ENCODE results near the gene ZRANB1. TPM values are rescaled to one million over a fixed set of nuclear protein-coding genes. Genes with fewer than 3 reads are reported as not detected.

ZRANB1 gene
- polyA plus RNA-seq, 1 of the 3 experiments (the other 2 are of a cell fraction) = 6.2 TPM

DNA sequence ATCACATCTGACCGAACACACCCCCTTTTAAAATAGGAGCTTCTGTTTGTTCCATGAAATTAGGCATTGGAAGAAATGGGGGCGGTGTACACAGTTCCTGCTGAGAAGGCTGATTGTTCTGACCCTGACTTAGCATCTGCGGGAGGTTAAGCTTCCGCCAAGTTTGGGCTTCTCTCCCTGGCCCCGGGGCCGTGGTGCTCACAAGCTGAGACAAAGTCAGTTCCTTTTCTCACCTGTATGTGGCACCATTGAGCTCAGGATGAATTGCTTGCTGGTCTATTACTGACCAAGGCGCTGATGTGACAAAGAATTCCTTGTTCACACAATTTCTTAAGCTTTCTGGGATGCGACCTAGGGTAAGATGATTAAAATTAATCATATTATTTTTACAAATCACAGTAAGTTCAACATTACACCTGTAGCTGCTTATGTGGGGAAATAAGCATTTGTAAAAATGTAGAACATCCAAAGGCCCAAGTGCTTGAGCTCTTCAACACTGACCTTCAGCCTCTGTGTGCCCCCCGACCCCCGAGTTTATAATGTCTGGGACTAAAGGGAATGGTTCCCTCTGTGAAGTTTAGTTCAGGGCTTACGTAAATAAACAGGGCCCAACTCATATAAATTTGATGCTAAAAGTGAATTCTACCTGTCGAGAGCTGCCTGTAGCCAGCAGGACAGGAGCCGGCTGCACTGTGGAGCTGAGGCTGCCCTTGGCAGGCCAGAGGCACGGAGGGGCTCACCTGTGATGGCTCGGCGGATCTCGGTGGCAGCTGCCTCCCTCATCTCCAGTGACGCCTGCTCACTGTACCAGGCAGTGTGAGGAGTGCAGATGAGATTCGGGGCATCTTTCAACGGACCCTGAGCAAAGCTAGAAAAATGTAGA is 50.8 kb downstream of the ZRANB1 start:
- H3K4me1 ChIP-seq (ENCODE audit: control insufficient read depth in 1 of 2, insufficient read depth in 2 of 2, low read depth in 1 of 2, low read length in 1 of 2) = no peaks in the 10 kb centered on the region; a peak in 1 of 4 replicates
- no peaks in the 10 kb centered on the region for H3K27me3 ChIP-seq (ENCODE audit: insufficient read depth)
- DNase-seq = peak; percentile 59
- no peak overlapping the region for H3K4me3 ChIP-seq (ENCODE audit: low read depth in 2 of 2, low read length in 1 of 2)
- H3F3A ChIP-seq (replicated peaks; ENCODE audit: insufficient read depth) = peaks cover 30% of the 10 kb centered on the region
- peaks cover 8% of the 10 kb centered on the region; the same call in 1 of the 2 replicates for H4K20me1 ChIP-seq (ENCODE audit: insufficient read depth)
- H3K36me3 ChIP-seq (replicated peaks in 1 of 2; ENCODE audit: control insufficient read depth in 1 of 2, insufficient read depth in 2 of 2, low read length in 1 of 2) = peaks cover 55 to 84% of the 10 kb centered on the region in 2 experiments
- H2AFZ ChIP-seq (ENCODE audit: low read depth) = no peak overlapping the region
- H3K27ac ChIP-seq (ENCODE audit: low read depth in 2 of 2, low read length in 1 of 2) = peak overlapping the region; percentile 2 to 14; a peak in 2 of 4 replicates
- 73% methylated on average over 17 of the region's 20 CpGs for WGBS (ENCODE audit: low lambda C conversion rate)
- CTCF ChIA-PET = interaction anchor here (0.6 to 7.4 kb wide), 44 partner anchors 9 to 708 kb away, joined by 3 to 88 read pairs (median 4); no protein-coding TSS in a partner anchor
- H3K4me2 ChIP-seq = no peak overlapping the region
- no peak for TF ChIP-seq EP300 (IDR thresholded peaks at IDR 0.05; ENCODE audit: borderline replicate concordance in 1 of 2, low read depth in 1 of 2, low read length in 1 of 2)
- TF ChIP-seq NFIC (IDR thresholded peaks at IDR 0.05; ENCODE audit: borderline replicate concordance) = no peak
- no peak for TF ChIP-seq SIN3A (IDR thresholded peaks at IDR 0.05; ENCODE audit: borderline replicate concordance, low read depth, low read length)
- no peak for TF ChIP-seq JUND (IDR thresholded peaks at IDR 0.05)
- TF ChIP-seq, protein P1, sequence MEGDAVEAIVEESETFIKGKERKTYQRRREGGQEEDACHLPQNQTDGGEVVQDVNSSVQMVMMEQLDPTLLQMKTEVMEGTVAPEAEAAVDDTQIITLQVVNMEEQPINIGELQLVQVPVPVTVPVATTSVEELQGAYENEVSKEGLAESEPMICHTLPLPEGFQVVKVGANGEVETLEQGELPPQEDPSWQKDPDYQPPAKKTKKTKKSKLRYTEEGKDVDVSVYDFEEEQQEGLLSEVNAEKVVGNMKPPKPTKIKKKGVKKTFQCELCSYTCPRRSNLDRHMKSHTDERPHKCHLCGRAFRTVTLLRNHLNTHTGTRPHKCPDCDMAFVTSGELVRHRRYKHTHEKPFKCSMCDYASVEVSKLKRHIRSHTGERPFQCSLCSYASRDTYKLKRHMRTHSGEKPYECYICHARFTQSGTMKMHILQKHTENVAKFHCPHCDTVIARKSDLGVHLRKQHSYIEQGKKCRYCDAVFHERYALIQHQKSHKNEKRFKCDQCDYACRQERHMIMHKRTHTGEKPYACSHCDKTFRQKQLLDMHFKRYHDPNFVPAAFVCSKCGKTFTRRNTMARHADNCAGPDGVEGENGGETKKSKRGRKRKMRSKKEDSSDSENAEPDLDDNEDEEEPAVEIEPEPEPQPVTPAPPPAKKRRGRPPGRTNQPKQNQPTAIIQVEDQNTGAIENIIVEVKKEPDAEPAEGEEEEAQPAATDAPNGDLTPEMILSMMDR (IDR thresholded peaks at IDR 0.05) = peak; percentile 75
- TF ChIP-seq SMC3 (IDR thresholded peaks at IDR 0.05; ENCODE audit: low read depth, low read length) = peak; percentile 52
- TF ChIP-seq CHD2 (IDR thresholded peaks at IDR 0.05; ENCODE audit: low read length, partially characterized antibody) = no peak
- peak; percentile 72 for TF ChIP-seq RAD21 (IDR thresholded peaks at IDR 0.05; ENCODE audit: low read length)
- TF ChIP-seq RCOR1 (IDR thresholded peaks at IDR 0.05; ENCODE audit: low read length) = no peak
- no peak overlapping the region for H3K9ac ChIP-seq
- no peaks in the 10 kb centered on the region for H3K9me2 ChIP-seq
- H3K79me2 ChIP-seq (ENCODE audit: insufficient read depth) = peaks cover 12% of the 10 kb centered on the region; the same call in 1 of the 2 replicates
- POLR2A ChIA-PET = interaction anchor here (0.6 to 1.4 kb wide), 5 partner anchors 15 to 76 kb away, joined by 3 to 4 read pairs (median 3); no protein-coding TSS in a partner anchor
- no peaks in the 10 kb centered on the region for H3K9me3 ChIP-seq

DNA sequence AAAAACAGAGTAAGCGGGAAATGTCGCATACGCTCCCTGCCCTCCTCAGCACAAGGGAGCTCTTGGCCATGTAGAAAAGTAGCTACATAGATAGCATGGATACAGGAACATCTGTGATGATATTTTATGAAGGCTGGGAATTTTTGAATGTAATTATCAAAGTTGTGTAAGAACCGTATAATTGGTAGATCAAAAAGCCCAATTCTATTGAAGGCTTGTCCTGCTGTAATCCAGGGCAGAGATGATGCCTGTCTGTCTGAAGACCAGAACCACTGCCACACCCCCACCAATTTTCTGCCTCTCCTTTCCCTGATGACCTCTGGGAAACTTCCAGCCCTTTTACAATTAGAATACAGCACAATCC is 51.4 kb downstream of the ZRANB1 start:
- peaks cover 0 to 4% of the 10 kb centered on the region in 2 experiments; a peak in 1 of 4 replicates for H3K4me1 ChIP-seq (ENCODE audit: control insufficient read depth in 1 of 2, insufficient read depth in 2 of 2, low read depth in 1 of 2, low read length in 1 of 2)
- no peak overlapping the region; a peak in 1 of 4 replicates for H3K27ac ChIP-seq (ENCODE audit: low read depth in 2 of 2, low read length in 1 of 2)
- no peak overlapping the region for H3K4me2 ChIP-seq
- peaks cover 49 to 85% of the 10 kb centered on the region in 2 experiments for H3K36me3 ChIP-seq (replicated peaks in 1 of 2; ENCODE audit: control insufficient read depth in 1 of 2, insufficient read depth in 2 of 2, low read length in 1 of 2)
- H3K9me2 ChIP-seq = no peaks in the 10 kb centered on the region
- WGBS (ENCODE audit: low lambda C conversion rate) = 98% methylated on average over 4 of the region's 4 CpGs
- ChIA-PET POLR2A (interaction anchor here (0.8 to 1.4 kb wide), 3 partner anchors 68 to 77 kb away, joined by 3 to 4 read pairs (median 3); no protein-coding TSS in a partner anchor), CTCF (interaction anchor here (0.8 to 7.4 kb wide), 30 partner anchors 9 to 707 kb away, joined by 3 to 88 read pairs (median 6); no protein-coding TSS in a partner anchor)
- peaks cover 8% of the 10 kb centered on the region; the same call in 1 of the 2 replicates for H4K20me1 ChIP-seq (ENCODE audit: insufficient read depth)
- peaks cover 12% of the 10 kb centered on the region; the same call in 1 of the 2 replicates for H3K79me2 ChIP-seq (ENCODE audit: insufficient read depth)
- no peaks in the 10 kb centered on the region for H3K27me3 ChIP-seq (ENCODE audit: insufficient read depth)
- H3K9me3 ChIP-seq = no peaks in the 10 kb centered on the region
- no peak for DNase-seq
- H3K9ac ChIP-seq = no peak overlapping the region
- H3K4me3 ChIP-seq (ENCODE audit: low read depth in 2 of 2, low read length in 1 of 2) = no peak overlapping the region
- no peak overlapping the region for H2AFZ ChIP-seq (ENCODE audit: low read depth)
- peaks cover 27% of the 10 kb centered on the region for H3F3A ChIP-seq (replicated peaks; ENCODE audit: insufficient read depth)
- TF ChIP-seq YY1 (IDR thresholded peaks at IDR 0.05; ENCODE audit: low read depth) (no peak), POLR2AphosphoS5 (IDR thresholded peaks at IDR 0.05; ENCODE audit: low read depth, low read length) (no peak), JUND (IDR thresholded peaks at IDR 0.05) (no peak), RAD21 (IDR thresholded peaks at IDR 0.05; ENCODE audit: low read length) (no peak), CHD2 (IDR thresholded peaks at IDR 0.05; ENCODE audit: low read length, partially characterized antibody) (no peak), RCOR1 (IDR thresholded peaks at IDR 0.05; ENCODE audit: low read length) (no peak), NRF1 (IDR thresholded peaks at IDR 0.05; ENCODE audit: low read depth, low read length) (no peak), NFIC (IDR thresholded peaks at IDR 0.05; ENCODE audit: borderline replicate concordance) (no peak), MEF2A (IDR thresholded peaks at IDR 0.05; ENCODE audit: borderline replicate concordance, low read depth) (no peak), FOXM1 (IDR thresholded peaks at IDR 0.05; ENCODE audit: low read depth) (no peak), RFX5 (IDR thresholded peaks at IDR 0.05; ENCODE audit: low read length) (no peak)
- TF ChIP-seq, protein P2, sequence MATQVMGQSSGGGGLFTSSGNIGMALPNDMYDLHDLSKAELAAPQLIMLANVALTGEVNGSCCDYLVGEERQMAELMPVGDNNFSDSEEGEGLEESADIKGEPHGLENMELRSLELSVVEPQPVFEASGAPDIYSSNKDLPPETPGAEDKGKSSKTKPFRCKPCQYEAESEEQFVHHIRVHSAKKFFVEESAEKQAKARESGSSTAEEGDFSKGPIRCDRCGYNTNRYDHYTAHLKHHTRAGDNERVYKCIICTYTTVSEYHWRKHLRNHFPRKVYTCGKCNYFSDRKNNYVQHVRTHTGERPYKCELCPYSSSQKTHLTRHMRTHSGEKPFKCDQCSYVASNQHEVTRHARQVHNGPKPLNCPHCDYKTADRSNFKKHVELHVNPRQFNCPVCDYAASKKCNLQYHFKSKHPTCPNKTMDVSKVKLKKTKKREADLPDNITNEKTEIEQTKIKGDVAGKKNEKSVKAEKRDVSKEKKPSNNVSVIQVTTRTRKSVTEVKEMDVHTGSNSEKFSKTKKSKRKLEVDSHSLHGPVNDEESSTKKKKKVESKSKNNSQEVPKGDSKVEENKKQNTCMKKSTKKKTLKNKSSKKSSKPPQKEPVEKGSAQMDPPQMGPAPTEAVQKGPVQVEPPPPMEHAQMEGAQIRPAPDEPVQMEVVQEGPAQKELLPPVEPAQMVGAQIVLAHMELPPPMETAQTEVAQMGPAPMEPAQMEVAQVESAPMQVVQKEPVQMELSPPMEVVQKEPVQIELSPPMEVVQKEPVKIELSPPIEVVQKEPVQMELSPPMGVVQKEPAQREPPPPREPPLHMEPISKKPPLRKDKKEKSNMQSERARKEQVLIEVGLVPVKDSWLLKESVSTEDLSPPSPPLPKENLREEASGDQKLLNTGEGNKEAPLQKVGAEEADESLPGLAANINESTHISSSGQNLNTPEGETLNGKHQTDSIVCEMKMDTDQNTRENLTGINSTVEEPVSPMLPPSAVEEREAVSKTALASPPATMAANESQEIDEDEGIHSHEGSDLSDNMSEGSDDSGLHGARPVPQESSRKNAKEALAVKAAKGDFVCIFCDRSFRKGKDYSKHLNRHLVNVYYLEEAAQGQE (IDR thresholded peaks at IDR 0.05; ENCODE audit: low read depth, low read length) = no peak
- TF ChIP-seq, protein P3, sequence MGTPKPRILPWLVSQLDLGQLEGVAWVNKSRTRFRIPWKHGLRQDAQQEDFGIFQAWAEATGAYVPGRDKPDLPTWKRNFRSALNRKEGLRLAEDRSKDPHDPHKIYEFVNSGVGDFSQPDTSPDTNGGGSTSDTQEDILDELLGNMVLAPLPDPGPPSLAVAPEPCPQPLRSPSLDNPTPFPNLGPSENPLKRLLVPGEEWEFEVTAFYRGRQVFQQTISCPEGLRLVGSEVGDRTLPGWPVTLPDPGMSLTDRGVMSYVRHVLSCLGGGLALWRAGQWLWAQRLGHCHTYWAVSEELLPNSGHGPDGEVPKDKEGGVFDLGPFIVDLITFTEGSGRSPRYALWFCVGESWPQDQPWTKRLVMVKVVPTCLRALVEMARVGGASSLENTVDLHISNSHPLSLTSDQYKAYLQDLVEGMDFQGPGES (IDR thresholded peaks at IDR 0.05; ENCODE audit: low read depth, low read length) = no peak

Measured in SK-N-SH (cell line).